ENCODE data around the gene SEMA3A. TPM values are rescaled to one million over a fixed set of nuclear protein-coding genes. Genes with fewer than 3 reads are reported as not detected.

Gene SEMA3A
- total RNA-seq, 2 experiments from 2014 or later: 0.50 to 0.60 TPM

GRCh38 chr7:84021292-84021908, 173.2 kb downstream of the SEMA3A start:
- H3K36me3 ChIP-seq (ENCODE audit: insufficient read depth, low read length): no peaks in the 10 kb centered on the region
- intact Hi-C loops (cut with DNase I, micrococcal nuclease): no loop called here
- POLR2A ChIA-PET: interaction anchor here (0.6 kb wide), 1 partner anchor 151 kb away, joined by 3 read pairs; no protein-coding TSS in a partner anchor
- Mint-ChIP-seq H3K27me3 (no peaks in the 10 kb centered on the region), H3K36me3 (ENCODE audit: low read depth) (no peaks in the 10 kb centered on the region), H3K4me3 (no peak overlapping the region), H3K4me1 (ENCODE audit: low read depth) (no peaks in the 10 kb centered on the region), H3K27ac (no peak overlapping the region), H3K9me3 (no peaks in the 10 kb centered on the region)
- H3K27ac ChIP-seq (ENCODE audit: low read depth in 1 of 2, low read length in 2 of 2): no peak overlapping the region
- CTCF ChIA-PET: no interaction called here
- no peak for TF ChIP-seq CTCF (IDR thresholded peaks at IDR 0.05)
- H3K9me3 ChIP-seq (ENCODE audit: control insufficient read depth in 1 of 2, insufficient read depth in 1 of 2, low read length in 2 of 2): peaks cover 0 to 9% of the 10 kb centered on the region in 2 experiments
- no peak overlapping the region for H3K4me3 ChIP-seq (ENCODE audit: low read length)
- ATAC-seq (ENCODE audit: poor library complexity) (no peak), DNase-seq (no peak)
- no peaks in the 10 kb centered on the region for H3K27me3 ChIP-seq (ENCODE audit: control insufficient read depth in 1 of 2, insufficient read depth in 2 of 2, low read length in 2 of 2)
- H3K4me1 ChIP-seq (ENCODE audit: insufficient read depth, low read length): no peaks in the 10 kb centered on the region

- no peak for TF ChIP-seq CTCF (IDR thresholded peaks at IDR 0.05)
- Histone ChIP-seq H3K4me3 (ENCODE audit: low read length) (no peak overlapping the region), H3K27ac (ENCODE audit: low read depth in 1 of 2, low read length in 2 of 2) (no peak overlapping the region), H3K4me1 (ENCODE audit: insufficient read depth, low read length) (no peaks in the 10 kb centered on the region), H3K9me3 (ENCODE audit: control insufficient read depth in 1 of 2, insufficient read depth in 1 of 2, low read length in 2 of 2) (no peaks in the 10 kb centered on the region), H3K27me3 (ENCODE audit: control insufficient read depth in 1 of 2, insufficient read depth in 2 of 2, low read length in 2 of 2) (no peaks in the 10 kb centered on the region), H3K36me3 (ENCODE audit: insufficient read depth, low read length) (no peaks in the 10 kb centered on the region)
- DNase-seq: no peak
- H3K4me3 Mint-ChIP-seq: no peak overlapping the region
- CTCF ChIA-PET: no interaction called here
- POLR2A ChIA-PET: no interaction called here
- H3K9me3 Mint-ChIP-seq: no peaks in the 10 kb centered on the region
- intact Hi-C loops (cut with DNase I, micrococcal nuclease): no loop called here
- no peaks in the 10 kb centered on the region for H3K27me3 Mint-ChIP-seq
- H3K36me3 Mint-ChIP-seq (ENCODE audit: low read depth): no peaks in the 10 kb centered on the region
- H3K4me1 Mint-ChIP-seq (ENCODE audit: low read depth): no peaks in the 10 kb centered on the region
- ATAC-seq (ENCODE audit: poor library complexity): no peak
- H3K27ac Mint-ChIP-seq: no peak overlapping the region
Measured at GRCh38 chr7:84017651-84018050, 176.9 kb downstream of the SEMA3A start.

GRCh38 chr7:84013616-84014240, 180.9 kb downstream of the SEMA3A start:
- Histone ChIP-seq H3K27ac (ENCODE audit: low read depth in 1 of 2, low read length in 2 of 2) (no peak overlapping the region), H3K4me1 (ENCODE audit: insufficient read depth, low read length) (no peaks in the 10 kb centered on the region), H3K9me3 (ENCODE audit: control insufficient read depth in 1 of 2, insufficient read depth in 1 of 2, low read length in 2 of 2) (no peaks in the 10 kb centered on the region), H3K27me3 (ENCODE audit: control insufficient read depth in 1 of 2, insufficient read depth in 2 of 2, low read length in 2 of 2) (no peaks in the 10 kb centered on the region), H3K4me3 (ENCODE audit: low read length) (no peak overlapping the region), H3K36me3 (ENCODE audit: insufficient read depth, low read length) (no peaks in the 10 kb centered on the region)
- H3K9me3 Mint-ChIP-seq: no peaks in the 10 kb centered on the region
- CTCF ChIA-PET: no interaction called here
- H3K4me1 Mint-ChIP-seq (ENCODE audit: low read depth): no peaks in the 10 kb centered on the region
- no peak for DNase-seq
- intact Hi-C loops (cut with DNase I, micrococcal nuclease): no loop called here
- H3K4me3 Mint-ChIP-seq: no peak overlapping the region
- no peaks in the 10 kb centered on the region for H3K36me3 Mint-ChIP-seq (ENCODE audit: low read depth)
- no peaks in the 10 kb centered on the region for H3K27me3 Mint-ChIP-seq
- no peak overlapping the region for H3K27ac Mint-ChIP-seq
- POLR2A ChIA-PET: no interaction called here
- no peak for TF ChIP-seq CTCF (IDR thresholded peaks at IDR 0.05)
- no peak for ATAC-seq (ENCODE audit: poor library complexity)

All from CD4-positive, alpha-beta T cell (primary cell).